Stomach smooth muscle (tissue), 2 donors: ENCODE results near the gene STRN3.
"Not testable (repeated sequence)": the region's sequence is repeated elsewhere in the genome, so short reads cannot be mapped to it uniquely, and the experiment has no call there.

Experiments used
- H3K27ac ChIP-seq: one replicate; pipeline ENCODE4 v1.7.0; 2013; ENCODE audit warnings: mild to moderate bottlenecking, low read length, inconsistent platforms
- H3K27me3 ChIP-seq, 2 donors: one replicate each; pipeline ENCODE4 v1.7.0; 2013; ENCODE audit warnings: low read length in 2 of 2; ENCODE audit not compliant: insufficient read depth in 2 of 2, control insufficient read depth in 1 of 2
- H3K36me3 ChIP-seq, 2 donors: one replicate each; pipeline ENCODE4 v1.7.0; 2013; ENCODE audit warnings: low read length in 2 of 2; ENCODE audit not compliant: control insufficient read depth in 2 of 2, insufficient read depth in 2 of 2
- H3K4me1 ChIP-seq: one replicate; pipeline ENCODE4 v1.7.0; 2013; ENCODE audit warnings: low read length; ENCODE audit not compliant: control insufficient read depth, insufficient read depth
- H3K4me3 ChIP-seq, 2 donors: one replicate each; pipeline ENCODE4 v1.7.0; 2013; ENCODE audit warnings: low read length in 2 of 2
- H3K9ac ChIP-seq, 2 donors: one replicate each; pipeline ENCODE4 v1.7.0; 2013; ENCODE audit warnings: low read length in 2 of 2, mild to moderate bottlenecking in 1 of 2
- H3K9me3 ChIP-seq, 2 donors: one replicate each; pipeline ENCODE4 v1.7.0; 2013; ENCODE audit warnings: low read length in 2 of 2; ENCODE audit not compliant: control insufficient read depth in 2 of 2
- donor health status: healthy.
- donor health status: Pancreatic carcinoma.

STRN3 gene

GRCh38 chr14:30907659-30908057 lies 118.5 kb downstream of the STRN3 start:
- Histone ChIP-seq H3K4me3 (no peak overlapping the region), H3K4me1 (no peaks in the 10 kb centered on the region), H3K9ac (no peak overlapping the region), H3K27me3 (no peaks in the 10 kb centered on the region), H3K36me3 (peaks cover 6 to 28% of the 10 kb centered on the region in 2 donors), H3K9me3 (no peaks in the 10 kb centered on the region), H3K27ac (no peak overlapping the region)

GRCh38 chr14:30906752-30907658 lies 119.2 kb downstream of the STRN3 start:
- Histone ChIP-seq H3K4me3 (no peak overlapping the region), H3K27ac (no peak overlapping the region), H3K36me3 (peaks cover 6 to 28% of the 10 kb centered on the region in 2 donors), H3K27me3 (no peaks in the 10 kb centered on the region), H3K9ac (no peak overlapping the region), H3K4me1 (no peaks in the 10 kb centered on the region), H3K9me3 (no peaks in the 10 kb centered on the region)

- no peaks in the 10 kb centered on the region for H3K9me3 ChIP-seq
- no peaks in the 10 kb centered on the region for H3K27me3 ChIP-seq
- peaks cover 5 to 19% of the 10 kb centered on the region in 2 donors for H3K36me3 ChIP-seq
- no peak overlapping the region for H3K27ac ChIP-seq
- H3K4me3 ChIP-seq: no peak overlapping the region
- H3K9ac ChIP-seq: no peak overlapping the region
- H3K4me1 ChIP-seq: no peaks in the 10 kb centered on the region
Measured at GRCh38 chr14:30903285-30904124, 122.7 kb downstream of the STRN3 start.

- H3K36me3 ChIP-seq: peaks cover 4 to 25% of the 10 kb centered on the region in 2 donors
- not testable (repeated sequence) for H3K4me3 ChIP-seq, H3K27me3 ChIP-seq, H3K9ac ChIP-seq, H3K4me1 ChIP-seq, H3K9me3 ChIP-seq, H3K27ac ChIP-seq
Measured at GRCh38 chr14:30897121-30897520, 129.1 kb downstream of the STRN3 start.

GRCh38 chr14:30896435-30896834 lies 129.7 kb downstream of the STRN3 start:
- no peaks in the 10 kb centered on the region for H3K4me1 ChIP-seq
- H3K9ac ChIP-seq: no peak overlapping the region
- H3K27me3 ChIP-seq: no peaks in the 10 kb centered on the region
- H3K36me3 ChIP-seq: peaks cover 4 to 22% of the 10 kb centered on the region in 2 donors
- H3K9me3 ChIP-seq: no peaks in the 10 kb centered on the region
- no peak overlapping the region for H3K27ac ChIP-seq
- no peak overlapping the region for H3K4me3 ChIP-seq

GRCh38 chr14:30894923-30895515 lies 131.2 kb downstream of the STRN3 start:
- no peak overlapping the region for H3K27ac ChIP-seq
- peaks cover 4 to 20% of the 10 kb centered on the region in 2 donors for H3K36me3 ChIP-seq
- no peak overlapping the region for H3K4me3 ChIP-seq
- H3K4me1 ChIP-seq: no peaks in the 10 kb centered on the region
- H3K9me3 ChIP-seq: no peaks in the 10 kb centered on the region
- no peaks in the 10 kb centered on the region for H3K27me3 ChIP-seq
- no peak overlapping the region for H3K9ac ChIP-seq

GRCh38 chr14:30893819-30894218 lies 132.4 kb downstream of the STRN3 start:
- Histone ChIP-seq H3K27me3 (no peaks in the 10 kb centered on the region), H3K27ac (no peak overlapping the region), H3K36me3 (peaks cover 4 to 19% of the 10 kb centered on the region in 2 donors), H3K4me3 (no peak overlapping the region), H3K4me1 (no peaks in the 10 kb centered on the region), H3K9ac (no peak overlapping the region), H3K9me3 (no peaks in the 10 kb centered on the region)

- Histone ChIP-seq H3K9me3 (no peaks in the 10 kb centered on the region), H3K9ac (no peak overlapping the region), H3K4me3 (no peak overlapping the region), H3K27ac (no peak overlapping the region), H3K4me1 (no peaks in the 10 kb centered on the region), H3K36me3 (peaks cover 0 to under 1% of the 10 kb centered on the region in 2 donors), H3K27me3 (no peaks in the 10 kb centered on the region)
Measured at GRCh38 chr14:30889244-30889594, 137.0 kb downstream of the STRN3 start.

GRCh38 chr14:30888480-30889243 lies 137.5 kb downstream of the STRN3 start:
- Histone ChIP-seq H3K4me1 (no peaks in the 10 kb centered on the region), H3K36me3 (no peaks in the 10 kb centered on the region), H3K9me3 (no peaks in the 10 kb centered on the region), H3K27ac (no peak overlapping the region), H3K9ac (no peak overlapping the region), H3K4me3 (no peak overlapping the region), H3K27me3 (no peaks in the 10 kb centered on the region)
